ENCODE data around the gene ASIC5. TPM values are rescaled to one million over a fixed set of nuclear protein-coding genes. Genes with fewer than 3 reads are reported as not detected.

The ASIC5 gene
- total RNA-seq, 1 experiment from 2014 or later: not detected

DNA sequence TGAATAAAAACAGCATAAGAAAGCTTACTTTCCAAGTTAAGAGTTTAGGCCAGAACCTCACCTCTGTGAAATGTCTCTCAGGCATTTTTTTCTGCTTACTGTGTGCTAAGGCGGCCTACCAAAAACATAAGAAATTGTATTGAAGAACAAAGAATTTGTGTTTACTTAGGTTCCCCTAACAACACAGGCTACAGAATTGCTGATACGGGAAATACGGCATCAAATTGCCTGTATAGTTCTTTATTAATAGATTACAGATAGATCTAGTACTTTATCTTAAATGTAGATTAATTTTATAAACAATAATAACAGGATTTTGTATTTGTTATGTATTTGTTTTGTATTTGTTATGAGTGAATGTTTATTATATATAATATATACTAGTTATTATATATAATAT is 12.9 kb downstream of the ASIC5 start:
- H2BK120ac ChIP-seq (ENCODE audit: low read depth, low read length, poor library complexity, severe bottlenecking): no peak overlapping the region
- no peak overlapping the region for H2AK5ac ChIP-seq (ENCODE audit: insufficient read length, low read length)
- no peaks in the 10 kb centered on the region for H3K23me2 ChIP-seq (ENCODE audit: insufficient read length, low read depth, low read length, poor library complexity, severe bottlenecking)
- H3K79me1 ChIP-seq (ENCODE audit: insufficient read depth, low read depth, low read length, poor library complexity, severe bottlenecking): no peaks in the 10 kb centered on the region
- WGBS (ENCODE audit: extremely low coverage, insufficient read length, low lambda C conversion rate): no CpG with 5 or more reads among the region's 3 CpGs
- H4K91ac ChIP-seq (ENCODE audit: insufficient read length, low read depth, low read length): no peak overlapping the region
- Mint-ChIP-seq H3K4me3 (no peak overlapping the region), H3K27ac (no peak overlapping the region), H3K9me3 (peaks cover 11 to 17% of the 10 kb centered on the region in 2 experiments), H3K36me3 (ENCODE audit: insufficient read depth in 1 of 3, low read depth in 3 of 3) (peaks cover 1 to 15% (median 15%) of the 10 kb centered on the region in 3 experiments; a peak in 5 of 7 replicates), H3K4me1 (peaks cover 9 to 11% of the 10 kb centered on the region in 2 experiments), H3K27me3 (ENCODE audit: low read depth) (no peaks in the 10 kb centered on the region)
- H4K20me1 ChIP-seq (ENCODE audit: control insufficient read depth, insufficient read depth, insufficient read length): no peaks in the 10 kb centered on the region
- H3K14ac ChIP-seq (ENCODE audit: insufficient read depth, low read length): no peak overlapping the region
- H3T11ph ChIP-seq (ENCODE audit: low read length): no peak overlapping the region
- H2BK12ac ChIP-seq (ENCODE audit: insufficient read length, low read depth, low read length): no peak overlapping the region
- TF ChIP-seq, protein P1, sequence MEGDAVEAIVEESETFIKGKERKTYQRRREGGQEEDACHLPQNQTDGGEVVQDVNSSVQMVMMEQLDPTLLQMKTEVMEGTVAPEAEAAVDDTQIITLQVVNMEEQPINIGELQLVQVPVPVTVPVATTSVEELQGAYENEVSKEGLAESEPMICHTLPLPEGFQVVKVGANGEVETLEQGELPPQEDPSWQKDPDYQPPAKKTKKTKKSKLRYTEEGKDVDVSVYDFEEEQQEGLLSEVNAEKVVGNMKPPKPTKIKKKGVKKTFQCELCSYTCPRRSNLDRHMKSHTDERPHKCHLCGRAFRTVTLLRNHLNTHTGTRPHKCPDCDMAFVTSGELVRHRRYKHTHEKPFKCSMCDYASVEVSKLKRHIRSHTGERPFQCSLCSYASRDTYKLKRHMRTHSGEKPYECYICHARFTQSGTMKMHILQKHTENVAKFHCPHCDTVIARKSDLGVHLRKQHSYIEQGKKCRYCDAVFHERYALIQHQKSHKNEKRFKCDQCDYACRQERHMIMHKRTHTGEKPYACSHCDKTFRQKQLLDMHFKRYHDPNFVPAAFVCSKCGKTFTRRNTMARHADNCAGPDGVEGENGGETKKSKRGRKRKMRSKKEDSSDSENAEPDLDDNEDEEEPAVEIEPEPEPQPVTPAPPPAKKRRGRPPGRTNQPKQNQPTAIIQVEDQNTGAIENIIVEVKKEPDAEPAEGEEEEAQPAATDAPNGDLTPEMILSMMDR (conservative IDR thresholded peaks at IDR 0.05): no peak
- H4K5ac ChIP-seq (ENCODE audit: insufficient read length, low read depth, low read length): no peak overlapping the region
- no peaks in the 10 kb centered on the region for H3K9me3 ChIP-seq (ENCODE audit: control insufficient read depth, low read depth, low read length)
- DNase-seq: no peak
- no peak overlapping the region for H3K4me2 ChIP-seq (ENCODE audit: insufficient read depth, insufficient read length, low read length)
- no peak overlapping the region for H3K4ac ChIP-seq (ENCODE audit: low read depth, low read length)
- H3K79me2 ChIP-seq (ENCODE audit: insufficient read depth, low read length): no peaks in the 10 kb centered on the region
- no peaks in the 10 kb centered on the region for H3K27me3 ChIP-seq (ENCODE audit: insufficient read depth, low read length)
- no peak overlapping the region for H3K18ac ChIP-seq (ENCODE audit: insufficient read length, low read depth, low read length)
- H3K4me1 ChIP-seq (ENCODE audit: insufficient read depth, low read length): no peaks in the 10 kb centered on the region
- H3K23ac ChIP-seq (ENCODE audit: insufficient read length, low read depth, low read length): no peak overlapping the region
- H3K27ac ChIP-seq (ENCODE audit: insufficient read length, low read depth, low read length): no peak overlapping the region
- no peak overlapping the region for H2BK15ac ChIP-seq (ENCODE audit: low read depth, low read length)
- no peak overlapping the region for H2AFZ ChIP-seq (ENCODE audit: low read length)
- no peak overlapping the region for H3K56ac ChIP-seq (ENCODE audit: insufficient read length, low read depth, low read length)
- H4K8ac ChIP-seq (replicated peaks; ENCODE audit: insufficient read length, low read depth, low read length): no peak overlapping the region
- no peak overlapping the region for H2BK20ac ChIP-seq (ENCODE audit: low read depth, low read length, poor library complexity, severe bottlenecking)
- H3K9ac ChIP-seq (ENCODE audit: extremely low read depth, insufficient read length, low read length): no peak overlapping the region
- no peak overlapping the region for H2BK5ac ChIP-seq (ENCODE audit: insufficient read length, low read length)
